ENCODE measurements around the gene HAPLN2. TPM values are rescaled to one million over a fixed set of nuclear protein-coding genes. Genes with fewer than 3 reads are reported as not detected.
A peak's percentile ranks its signal among the peaks of the same experiment; 100 is the strongest.
"Not testable (repeated sequence)": the region's sequence is repeated elsewhere in the genome, so short reads cannot be mapped to it uniquely, and the experiment has no call there.

The HAPLN2 gene
- total RNA-seq, 1 donor from 2014 or later: 0.76 TPM

- Mint-ChIP-seq H3K4me1 (peaks cover 2% of the 10 kb centered on the region), H3K4me3 (no peak overlapping the region), H3K27me3 (ENCODE audit: low read depth) (peaks cover 13% of the 10 kb centered on the region), H3K27ac (no peak overlapping the region), H3K36me3 (no peaks in the 10 kb centered on the region), H3K9me3 (no peaks in the 10 kb centered on the region)
- DNase-seq (ENCODE audit: low spot score in 2 of 2, unreplicated experiment in 2 of 2): peak; percentile 46 to 75
- peak; percentile 94 for TF ChIP-seq CTCF (IDR thresholded peaks at IDR 0.05; ENCODE audit: unreplicated experiment)
Observed at GRCh38 chr1:156583821-156584622, 35.2 kb upstream of the HAPLN2 start.

- no peak overlapping the region for H3K27ac Mint-ChIP-seq
- no peak for DNase-seq (ENCODE audit: low spot score in 2 of 2, unreplicated experiment in 2 of 2)
- H3K4me1 Mint-ChIP-seq: peaks cover 2% of the 10 kb centered on the region
- no peak for TF ChIP-seq CTCF (IDR thresholded peaks at IDR 0.05; ENCODE audit: unreplicated experiment)
- no peak overlapping the region for H3K4me3 Mint-ChIP-seq
- peaks cover 13% of the 10 kb centered on the region for H3K27me3 Mint-ChIP-seq (ENCODE audit: low read depth)
- H3K36me3 Mint-ChIP-seq: no peaks in the 10 kb centered on the region
- H3K9me3 Mint-ChIP-seq: no peaks in the 10 kb centered on the region
Observed at GRCh38 chr1:156584813-156585212, 34.4 kb upstream of the HAPLN2 start.

GRCh38 chr1:156586323-156586722 lies 32.9 kb upstream of the HAPLN2 start:
- Mint-ChIP-seq H3K27ac (no peak overlapping the region), H3K4me1 (peaks cover 10% of the 10 kb centered on the region), H3K36me3 (no peaks in the 10 kb centered on the region), H3K27me3 (ENCODE audit: low read depth) (peaks cover 13% of the 10 kb centered on the region), H3K9me3 (no peaks in the 10 kb centered on the region), H3K4me3 (no peak overlapping the region)
- no peak for TF ChIP-seq CTCF (IDR thresholded peaks at IDR 0.05; ENCODE audit: unreplicated experiment)
- no peak for DNase-seq (ENCODE audit: low spot score in 2 of 2, unreplicated experiment in 2 of 2)

GRCh38 chr1:156586892-156587477 lies 32.2 kb upstream of the HAPLN2 start:
- Mint-ChIP-seq H3K9me3 (no peaks in the 10 kb centered on the region), H3K27me3 (ENCODE audit: low read depth) (peaks cover 13% of the 10 kb centered on the region), H3K4me1 (peaks cover 11% of the 10 kb centered on the region), H3K27ac (no peak overlapping the region), H3K36me3 (no peaks in the 10 kb centered on the region), H3K4me3 (no peak overlapping the region)
- no peak for DNase-seq (ENCODE audit: low spot score in 2 of 2, unreplicated experiment in 2 of 2)
- TF ChIP-seq CTCF (IDR thresholded peaks at IDR 0.05; ENCODE audit: unreplicated experiment): no peak

GRCh38 chr1:156587927-156588326 lies 31.3 kb upstream of the HAPLN2 start:
- H3K36me3 Mint-ChIP-seq: not testable (repeated sequence)
- H3K27me3 Mint-ChIP-seq (ENCODE audit: low read depth): peaks cover 13% of the 10 kb centered on the region

GRCh38 chr1:156589546-156589945 lies 29.7 kb upstream of the HAPLN2 start:
- Mint-ChIP-seq H3K27me3 (ENCODE audit: low read depth) (peaks cover 11% of the 10 kb centered on the region), H3K36me3 (no peaks in the 10 kb centered on the region), H3K4me1 (peaks cover 19% of the 10 kb centered on the region), H3K9me3 (no peaks in the 10 kb centered on the region), H3K27ac (no peak overlapping the region), H3K4me3 (no peak overlapping the region)
- no peak for DNase-seq (ENCODE audit: low spot score in 2 of 2, unreplicated experiment in 2 of 2)
- TF ChIP-seq CTCF (IDR thresholded peaks at IDR 0.05; ENCODE audit: unreplicated experiment): no peak

More at GRCh38 chr1:156587927-156588326, 31.3 kb upstream of the HAPLN2 start:
- H3K27ac Mint-ChIP-seq; H3K9me3 Mint-ChIP-seq; H3K4me3 Mint-ChIP-seq; DNase-seq (ENCODE audit: low spot score in 2 of 2, unreplicated experiment in 2 of 2): not testable (repeated sequence)
- peaks cover 18% of the 10 kb centered on the region for H3K4me1 Mint-ChIP-seq

Data from mesothelial cell of epicardium (in vitro differentiated cells).